Activated T-cell treated with anti-CD3 and anti-CD28 coated beads, Interleukin-2, amount 50 U/mL, for 48 hours (primary cell): ENCODE results near the gene DOCK1.
"Not testable (repeated sequence)": the region's sequence is repeated elsewhere in the genome, so short reads cannot be mapped to it uniquely, and the experiment has no call there.

ENCODE experiments used
- DNase-seq, 2 experiments: peaks; one replicate each; pipeline ENCODE4 v3.0.0-alpha.2; 2020

Gene DOCK1

DNA sequence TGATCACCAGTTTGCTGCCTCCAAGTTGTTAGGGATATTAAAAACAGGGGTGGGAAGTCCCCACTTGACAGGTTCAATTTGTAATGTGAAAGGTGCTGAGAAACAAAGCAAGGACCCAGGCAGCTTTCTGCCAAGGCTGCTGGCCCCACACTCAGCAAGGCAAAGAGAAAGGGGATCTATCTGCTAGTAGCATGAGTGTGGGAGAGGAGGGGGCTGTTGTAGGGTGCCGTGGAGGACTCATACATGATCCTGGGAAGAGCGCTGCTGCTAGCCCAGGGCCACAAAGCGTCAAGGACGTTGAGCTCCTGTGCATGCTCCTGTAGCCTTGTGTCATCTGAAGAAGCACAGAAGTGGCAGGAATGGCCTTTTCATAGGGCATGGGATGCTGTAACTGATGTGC, 387.7 kb downstream of the DOCK1 start:
- no peak for DNase-seq

DNA sequence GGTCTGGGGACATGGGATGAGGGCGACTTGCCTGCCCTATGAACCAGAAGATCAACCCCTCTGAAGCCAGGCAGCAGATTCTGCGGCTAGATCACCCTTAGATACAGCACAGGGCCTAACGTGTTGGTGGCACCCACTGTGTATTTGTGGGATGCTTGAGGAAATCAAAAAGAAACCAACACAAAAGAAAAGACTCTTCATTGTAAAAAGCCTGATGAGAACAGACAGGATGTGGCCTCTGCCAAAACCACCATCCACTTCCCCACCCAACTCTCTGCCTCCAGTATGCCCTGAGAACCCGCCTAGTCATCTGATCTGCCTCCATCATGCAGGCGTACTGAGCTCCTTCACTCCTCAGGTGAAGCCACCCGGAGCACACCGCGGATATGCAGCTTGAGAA, 388.4 kb downstream of the DOCK1 start:
- peak; percentile 46 to 47 for DNase-seq

DNA sequence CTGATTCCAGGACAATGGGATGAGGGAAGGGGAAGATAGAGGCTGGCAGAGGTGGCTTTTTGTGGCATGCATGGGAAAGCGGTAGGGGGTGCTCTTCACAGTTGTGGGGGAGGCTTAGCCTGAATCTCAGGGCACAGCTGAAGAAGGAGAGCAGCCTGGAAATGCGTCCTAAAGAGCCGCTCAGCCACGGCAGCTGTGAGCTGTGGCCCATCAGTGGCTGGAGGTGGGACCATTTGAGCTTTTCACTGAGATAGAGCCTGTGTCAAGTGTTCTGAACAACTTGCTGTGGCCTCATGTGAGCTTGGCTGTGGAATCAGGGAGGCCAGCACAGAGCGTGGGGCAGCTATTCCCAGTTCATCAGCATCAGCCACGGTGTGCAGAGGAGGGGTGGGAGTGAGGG, 391.5 kb downstream of the DOCK1 start:
- no peak for DNase-seq

DNA sequence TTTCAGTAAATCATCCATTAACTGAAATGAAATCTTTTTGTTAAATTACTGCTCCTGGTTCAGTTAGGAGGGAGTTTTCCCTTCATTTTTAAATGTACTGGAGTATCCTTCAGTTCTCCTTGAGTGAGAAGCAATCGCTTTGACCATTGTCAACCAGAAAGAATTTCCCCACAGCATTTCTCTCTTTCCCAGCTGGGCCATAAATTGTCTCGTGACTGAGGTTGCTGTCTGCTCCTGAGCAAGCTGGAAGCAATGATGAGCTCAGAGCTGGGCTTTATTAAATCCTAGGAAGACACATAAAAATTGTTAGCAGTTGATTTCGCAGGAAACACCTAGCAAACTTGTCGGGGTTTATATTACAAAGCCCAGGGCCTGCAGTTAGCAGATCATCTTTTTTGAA, 393.2 kb downstream of the DOCK1 start:
- DNase-seq, result no peak

DNA sequence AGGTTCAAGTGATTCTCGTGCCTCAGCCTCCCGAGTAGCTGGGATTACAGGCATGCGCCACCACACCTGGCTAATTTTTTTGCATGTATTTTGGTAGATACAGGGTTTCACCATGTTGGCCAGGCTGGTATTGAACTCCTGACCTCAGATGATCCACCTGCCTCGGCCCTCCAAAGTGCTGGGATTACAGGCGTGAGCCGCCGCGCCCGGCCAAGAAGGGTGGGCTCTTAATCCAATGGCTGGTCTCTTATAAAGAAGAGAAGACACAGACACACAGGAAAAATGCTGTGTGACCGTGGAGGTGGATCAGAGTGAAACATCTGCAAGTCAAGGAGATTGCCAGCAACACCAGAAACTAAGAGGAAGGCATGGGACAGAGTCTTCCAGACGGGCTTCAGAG, 394.0 kb downstream of the DOCK1 start:
- DNase-seq, result not testable (repeated sequence)

DNA sequence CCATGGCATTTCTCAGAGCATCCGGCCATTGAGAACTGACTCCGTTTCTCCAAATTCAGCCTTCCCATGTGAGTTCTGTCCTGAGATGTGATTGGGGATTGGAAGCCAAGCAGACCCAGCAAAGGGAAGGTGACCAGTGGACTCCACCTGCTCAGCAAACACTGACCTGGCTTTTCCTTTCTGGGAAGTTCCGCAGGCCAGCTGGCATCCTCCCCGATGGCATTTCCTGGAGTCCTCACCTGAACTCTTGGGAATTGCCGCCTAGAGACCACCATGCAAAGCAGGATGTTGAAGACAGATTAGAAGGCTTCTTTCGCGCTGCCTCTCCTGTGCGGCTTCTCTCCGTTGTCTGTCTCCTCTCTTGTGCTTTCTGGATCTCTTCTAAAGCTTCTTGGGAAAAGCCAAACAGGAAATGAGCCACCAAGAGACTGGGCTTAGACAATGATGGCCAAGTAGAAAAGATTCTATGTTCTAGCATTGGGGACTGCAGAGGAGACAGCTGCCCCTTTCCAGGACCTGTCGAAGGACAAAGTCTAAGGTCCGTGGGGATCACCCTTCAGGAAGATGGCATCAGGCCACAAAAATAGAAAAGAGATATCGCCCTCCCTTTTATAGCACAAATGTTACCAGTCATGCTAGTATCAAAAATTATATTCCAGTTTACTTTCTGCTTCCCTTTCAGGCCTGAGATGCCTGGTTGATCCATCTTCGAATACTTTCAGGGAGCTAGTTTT, 394.9 kb downstream of the DOCK1 start:
- DNase-seq, result no peak

DNA sequence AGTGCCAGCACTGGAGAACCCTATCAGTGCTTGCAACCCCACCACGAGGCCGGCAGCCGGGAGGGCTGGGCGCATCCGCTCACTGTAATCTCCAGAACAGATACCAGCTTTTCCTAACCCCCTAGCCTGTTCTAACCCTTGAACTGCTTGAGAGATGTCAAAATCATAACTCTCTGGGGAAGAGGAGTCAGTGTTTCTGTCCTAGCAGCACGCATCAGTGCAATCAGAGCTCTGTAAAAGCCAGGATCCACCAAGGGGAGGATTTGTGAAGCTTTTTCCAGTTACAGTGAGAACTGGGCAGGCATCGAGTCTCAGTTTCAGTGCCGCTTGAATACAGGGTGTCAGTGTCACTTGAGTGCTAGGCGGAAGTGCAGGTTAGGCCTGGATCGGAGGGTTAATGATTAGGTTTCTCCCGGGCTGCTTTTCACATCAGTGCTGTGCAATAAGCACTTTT, 395.7 kb downstream of the DOCK1 start:
- no peak for DNase-seq

DNA sequence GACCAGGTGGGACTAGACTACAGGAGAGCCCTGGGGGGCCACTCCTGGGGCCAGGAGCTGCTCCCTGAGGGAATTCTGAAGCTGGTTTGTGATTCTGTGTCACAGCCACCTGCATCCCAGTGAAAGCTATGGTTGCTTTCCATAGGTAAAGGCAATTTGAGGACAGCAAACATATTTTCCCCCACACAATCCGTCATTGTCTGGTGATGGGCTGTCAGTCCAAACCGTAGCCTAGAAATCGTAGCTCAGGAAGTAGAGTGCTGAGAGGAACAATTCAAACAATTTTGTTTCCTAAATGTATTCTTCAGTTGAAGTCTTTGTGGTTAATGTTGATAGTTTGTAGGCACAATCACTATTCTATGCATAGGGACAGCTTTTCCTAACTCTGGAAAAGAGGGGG, 397.1 kb downstream of the DOCK1 start:
- DNase-seq, result no peak

DNA sequence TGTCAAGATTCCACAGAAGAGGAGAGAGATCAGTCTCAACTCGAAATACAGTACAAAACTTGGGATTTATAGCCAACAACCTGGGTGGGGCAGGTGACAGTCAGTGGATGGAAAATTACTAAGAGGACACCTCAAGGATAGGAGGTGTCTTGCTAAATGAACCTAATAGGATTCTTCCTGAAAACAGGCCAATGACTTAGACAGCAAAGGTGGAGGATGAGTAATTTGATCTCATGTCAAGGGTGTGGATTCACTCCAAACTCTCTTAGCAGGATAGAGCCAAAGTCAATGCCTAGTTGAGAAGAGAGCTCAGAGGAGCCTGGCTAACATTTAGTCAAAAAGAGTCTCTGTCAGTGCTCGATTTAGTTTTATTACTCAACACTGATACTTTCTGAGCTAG, 397.9 kb downstream of the DOCK1 start:
- DNase-seq, result no peak

DNA sequence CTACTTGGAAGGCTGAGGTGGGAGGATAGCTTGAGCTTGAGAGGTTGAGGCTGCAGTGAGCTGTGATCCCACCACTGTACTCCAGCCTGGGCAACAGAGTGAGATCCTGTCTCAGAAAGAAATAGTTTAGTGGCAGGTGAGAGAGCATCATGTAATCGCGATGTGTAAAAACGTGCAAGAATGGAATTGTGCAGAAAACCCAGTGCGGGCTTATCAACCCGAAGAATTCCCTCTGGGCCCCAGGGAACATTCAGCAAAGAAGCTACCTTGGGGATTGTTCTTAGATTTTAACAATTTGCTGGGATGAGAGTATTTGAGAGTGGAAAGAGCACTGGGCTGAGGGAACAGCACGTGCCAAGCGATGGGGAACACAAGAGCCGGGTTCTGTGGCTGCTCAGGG, 398.5 kb downstream of the DOCK1 start:
- no peak for DNase-seq

DNA sequence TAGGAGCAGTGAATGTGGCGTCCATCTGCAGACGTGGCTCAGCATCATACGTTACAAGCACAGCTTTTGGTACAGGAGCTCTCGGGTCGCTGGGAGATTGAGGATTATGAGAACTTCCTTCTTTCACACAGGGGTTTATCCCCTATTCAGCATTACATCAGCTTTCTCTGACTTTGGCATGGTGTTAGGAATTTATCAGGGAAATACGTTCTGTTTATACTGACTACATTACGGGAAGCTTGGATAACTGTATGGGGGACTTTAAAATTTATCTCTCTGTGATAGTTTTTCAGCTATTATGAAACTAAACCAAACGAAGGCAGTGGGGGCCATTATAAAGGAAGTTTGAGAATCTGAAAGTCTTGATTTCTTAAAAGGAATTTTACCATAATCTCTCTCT, 401.3 kb downstream of the DOCK1 start:
- no peak for DNase-seq

DNA sequence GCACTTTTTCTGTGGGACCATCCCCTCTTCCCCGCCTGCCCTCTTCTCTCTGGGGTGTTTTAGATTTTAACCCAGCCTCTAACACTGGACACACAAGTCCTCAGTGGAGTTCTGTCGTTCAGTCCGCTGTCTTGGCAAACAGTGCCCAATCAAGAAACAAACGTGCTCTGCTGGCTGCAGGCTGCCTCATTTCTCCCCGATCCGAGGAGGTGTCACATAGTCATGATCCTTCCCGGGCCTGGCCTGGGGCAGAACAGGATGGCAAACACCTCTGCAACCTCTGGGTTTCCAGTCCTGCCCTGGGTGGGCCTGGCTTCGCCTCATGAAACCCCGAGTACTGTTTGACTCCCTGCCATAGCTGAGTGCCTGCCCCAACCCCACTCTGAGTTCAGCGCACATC, 402.1 kb downstream of the DOCK1 start:
- no peak for DNase-seq

DNA sequence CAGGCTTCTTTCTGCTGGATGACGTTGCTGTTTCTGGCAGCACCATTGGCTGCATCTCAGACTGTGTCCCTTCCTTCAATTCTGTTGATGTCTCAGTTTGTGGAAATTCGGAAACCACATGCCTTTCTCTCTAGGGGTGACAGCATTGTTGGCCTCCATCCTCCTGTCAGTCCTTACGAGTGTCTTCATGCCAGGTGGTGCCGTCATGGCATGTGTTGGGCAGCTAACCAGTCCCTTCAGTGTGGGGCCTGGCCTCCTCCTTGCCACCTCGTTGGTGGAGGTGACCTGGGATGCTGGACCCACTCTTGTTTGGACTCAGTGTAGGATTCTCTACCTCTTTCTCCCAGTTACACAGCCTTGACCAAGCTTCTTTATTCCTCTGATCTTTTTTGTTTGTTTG, 402.8 kb downstream of the DOCK1 start:
- DNase-seq, result no peak

DNA sequence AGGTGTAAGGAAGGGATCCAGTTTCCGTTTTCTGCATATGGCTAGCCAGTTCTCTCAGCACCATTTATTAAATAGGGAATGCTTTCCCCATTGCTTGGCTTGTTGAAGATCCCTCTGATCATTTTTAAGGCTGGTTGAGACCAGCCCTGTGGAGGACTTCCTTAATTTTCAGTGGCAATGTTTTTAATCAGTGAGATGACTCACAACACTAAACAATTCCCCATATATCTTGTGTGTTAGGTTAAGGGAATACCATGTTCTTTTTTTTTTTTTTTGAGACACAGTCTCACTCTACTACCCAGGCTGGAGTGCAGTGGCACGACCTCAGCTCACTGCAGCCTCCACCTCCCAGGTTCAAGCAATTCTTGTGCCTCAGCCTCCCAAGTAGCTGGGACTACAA, 404.4 kb downstream of the DOCK1 start:
- DNase-seq, result not testable (repeated sequence)

DNA sequence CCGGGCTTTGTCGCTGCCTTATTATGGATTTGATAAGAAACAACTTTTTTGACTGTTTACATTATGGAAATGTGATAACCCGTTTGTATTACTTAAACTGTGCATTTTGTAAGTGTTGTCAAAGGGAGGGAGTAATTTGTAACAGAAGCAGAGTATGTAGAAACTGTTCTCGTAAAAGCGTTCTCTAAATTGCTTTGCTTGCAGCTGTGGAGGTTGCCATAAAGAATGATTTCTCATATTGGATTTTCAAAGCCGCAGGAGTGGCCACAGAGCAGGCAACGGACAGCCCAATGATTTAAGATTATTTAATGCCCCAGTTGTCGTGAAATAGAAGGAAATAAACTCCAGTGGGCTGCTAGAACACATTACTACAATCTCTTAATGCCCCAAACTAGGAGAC, 405.2 kb downstream of the DOCK1 start:
- no peak for DNase-seq

DNA sequence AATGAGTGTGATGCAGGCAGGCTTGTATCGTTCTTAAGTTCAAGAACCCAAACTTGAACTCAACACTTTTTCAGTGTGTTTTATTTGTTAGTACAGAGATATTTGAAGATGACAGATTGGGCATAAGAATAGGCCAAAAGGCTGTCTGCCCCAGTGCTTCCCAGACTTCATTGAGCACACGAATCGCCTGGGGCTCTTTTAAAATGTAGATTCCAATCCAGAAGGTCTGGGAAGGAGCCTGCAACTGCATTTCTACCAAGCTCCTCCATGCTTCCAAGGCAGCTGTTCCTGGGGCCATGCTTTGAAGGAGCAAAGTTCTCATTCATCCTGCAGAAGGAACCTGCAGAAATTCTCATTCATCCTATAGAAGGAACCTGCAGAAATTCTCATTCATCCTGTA, 405.7 kb downstream of the DOCK1 start:
- DNase-seq, result no peak

DNA sequence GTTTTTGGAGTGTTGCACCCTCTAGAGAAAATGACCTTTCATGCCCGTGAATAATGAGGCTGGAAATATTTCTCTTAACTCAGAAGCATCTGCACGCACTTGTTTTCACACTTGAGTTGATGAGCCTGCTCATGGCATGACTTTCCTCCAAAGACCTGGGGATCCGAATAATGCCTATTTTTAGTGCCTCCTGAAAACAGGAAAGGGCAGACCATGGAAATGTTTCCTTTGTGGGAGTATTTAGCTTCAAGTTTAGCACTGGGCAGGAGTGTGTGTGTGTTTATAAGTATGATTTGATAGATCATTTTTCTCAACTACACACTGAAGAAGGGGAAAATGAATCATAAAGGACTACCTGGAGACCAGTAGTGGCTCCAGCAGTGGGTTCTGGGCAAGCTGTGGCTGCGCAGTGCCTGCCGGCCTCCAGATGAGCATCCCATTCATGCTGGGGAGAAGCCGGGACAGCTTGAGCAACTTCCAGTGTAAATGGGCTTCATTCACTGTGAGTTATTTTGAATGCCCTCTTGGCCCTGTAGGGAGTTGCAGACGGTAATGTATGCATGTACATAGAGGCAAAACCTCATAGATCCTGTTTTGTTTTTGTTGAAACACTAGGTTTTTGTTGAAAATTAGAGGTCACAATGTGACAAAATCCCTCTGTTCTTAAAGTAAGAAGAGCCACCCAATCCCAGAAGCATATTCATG, 408.9 kb downstream of the DOCK1 start:
- DNase-seq, result no peak

DNA sequence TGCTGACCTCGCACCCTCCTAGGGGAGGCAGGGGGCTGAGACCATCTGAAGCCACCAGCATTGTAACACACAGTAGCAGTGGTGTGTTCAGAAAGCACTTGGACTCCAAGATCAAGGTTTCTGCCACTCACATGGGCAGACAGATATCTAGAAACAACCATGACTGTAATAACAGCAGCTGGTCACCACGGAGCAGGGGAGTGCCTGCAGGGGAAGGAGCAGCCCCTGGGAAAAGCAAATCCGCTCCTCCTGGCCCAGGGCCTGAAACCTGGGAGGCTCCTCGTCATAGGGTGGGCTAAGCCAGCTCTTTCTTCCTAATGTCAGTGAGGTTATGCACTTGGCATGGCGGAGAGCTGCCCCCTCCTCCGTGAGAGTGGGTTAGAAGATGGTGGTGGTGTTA, 409.6 kb downstream of the DOCK1 start:
- no peak for DNase-seq

DNA sequence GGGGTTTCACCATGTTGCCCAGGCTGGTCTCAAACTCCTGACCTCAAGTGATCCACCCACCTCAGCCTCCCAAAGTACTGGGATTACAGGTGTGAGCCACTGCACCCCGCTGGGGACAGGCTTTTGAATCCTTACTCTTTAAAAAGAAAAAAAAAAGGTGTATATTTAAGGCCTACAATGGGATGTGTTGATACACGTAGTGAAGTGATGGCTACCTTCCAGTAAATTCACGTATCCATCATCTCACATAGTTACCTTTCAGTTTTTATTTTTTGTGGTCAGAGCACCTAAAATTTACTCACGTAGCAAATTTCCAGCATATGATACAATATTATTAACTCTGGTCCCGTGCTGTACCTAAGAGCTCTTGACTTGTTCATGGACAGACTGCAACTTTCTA, 410.7 kb downstream of the DOCK1 start:
- DNase-seq, result no peak

DNA sequence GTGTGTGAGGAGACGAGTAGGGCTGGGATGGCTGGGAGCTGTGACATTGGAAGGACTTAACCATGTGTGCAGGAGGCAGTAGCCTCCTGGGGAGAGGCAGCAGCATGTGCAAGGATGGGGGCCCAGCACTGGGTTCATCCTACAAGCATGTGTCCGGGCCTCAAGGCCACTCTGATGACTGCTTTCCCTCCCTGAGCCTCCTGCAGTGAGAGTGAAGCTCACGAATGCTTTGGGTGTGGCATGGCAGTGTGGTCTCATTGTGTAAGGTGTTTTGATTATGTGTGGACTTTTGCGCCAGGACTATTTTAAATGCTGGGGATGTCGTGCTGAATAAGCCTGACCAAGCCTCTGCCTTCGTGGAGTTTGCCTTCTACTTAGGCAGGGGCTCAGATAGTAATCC, 413.2 kb downstream of the DOCK1 start:
- no peak for DNase-seq

DNA sequence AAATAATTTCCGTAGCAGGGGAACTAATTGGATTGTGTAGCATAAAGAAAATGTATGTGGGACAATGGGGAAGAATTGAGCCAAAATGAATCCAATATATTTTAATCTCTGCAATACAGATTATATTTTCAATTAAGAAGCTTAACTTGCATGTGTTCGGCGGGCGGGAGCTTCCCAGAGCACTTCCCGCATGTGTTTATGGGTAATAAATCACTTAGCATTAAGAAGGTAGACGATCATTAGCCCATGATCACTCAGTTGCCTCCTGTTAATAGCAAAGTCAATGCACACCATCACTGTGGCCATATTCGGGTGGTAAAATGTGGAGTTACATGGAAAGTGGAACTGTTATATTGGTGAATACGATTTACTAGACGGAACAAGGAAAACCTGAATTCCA, 414.0 kb downstream of the DOCK1 start:
- DNase-seq, result no peak

DNA sequence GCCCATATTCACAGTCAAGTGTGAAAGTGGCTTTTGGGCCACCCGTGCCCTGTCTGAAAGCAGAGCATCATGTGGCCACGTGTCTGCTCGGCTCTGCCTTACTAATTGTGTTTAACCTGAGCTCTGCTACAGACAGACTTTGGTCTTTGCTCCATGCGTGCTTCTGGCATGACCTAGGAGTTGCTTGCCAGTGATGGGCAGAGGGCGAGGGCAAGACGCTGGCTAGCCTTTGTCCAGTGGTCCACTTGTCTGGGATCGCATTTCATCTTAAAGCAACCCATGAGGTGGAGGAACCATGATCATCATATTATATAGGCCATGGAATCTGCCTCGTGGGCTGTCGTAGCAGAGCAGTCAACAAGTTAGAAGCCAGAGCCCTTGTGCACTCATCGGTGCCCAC, 414.5 kb downstream of the DOCK1 start:
- no peak for DNase-seq

DNA sequence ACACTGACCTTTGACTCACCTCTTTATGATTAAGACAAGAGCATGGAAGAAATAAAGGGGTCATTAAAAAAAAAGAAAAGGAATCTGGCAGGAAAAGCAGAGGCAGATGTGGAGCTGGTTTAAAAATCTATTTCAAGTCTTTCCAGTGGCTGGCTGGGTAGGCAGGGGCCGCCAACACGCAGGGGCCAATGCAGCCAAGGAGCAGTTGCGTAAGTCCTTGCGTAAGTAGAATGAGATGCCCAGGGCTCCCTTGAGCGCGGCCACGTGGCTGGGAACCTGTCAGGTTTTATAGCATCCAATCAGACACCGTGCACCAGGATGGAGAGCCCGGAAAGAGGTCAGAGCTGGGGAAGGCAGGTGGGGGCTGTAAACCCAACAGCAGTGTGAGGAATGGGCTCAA, 414.9 kb downstream of the DOCK1 start:
- DNase-seq, result no peak

DNA sequence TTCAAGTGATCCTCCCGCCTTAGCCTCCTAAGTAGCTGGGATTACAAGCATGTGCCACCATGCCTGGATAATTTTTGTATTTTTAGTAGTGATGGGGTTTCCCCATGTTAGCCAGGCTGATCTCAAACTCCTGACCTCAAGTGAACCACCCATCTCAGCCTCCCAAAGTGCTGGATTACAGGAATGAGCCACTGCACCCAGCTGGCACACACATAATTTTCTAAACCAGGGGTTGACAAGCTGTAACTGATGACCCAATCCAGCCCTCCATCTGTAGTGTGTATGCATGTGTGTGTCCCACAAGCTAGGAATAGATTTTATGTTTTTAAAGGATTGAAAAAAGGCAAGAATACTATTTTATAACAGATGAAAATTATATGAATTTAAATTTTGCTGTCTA, 417.1 kb downstream of the DOCK1 start:
- no peak for DNase-seq

DNA sequence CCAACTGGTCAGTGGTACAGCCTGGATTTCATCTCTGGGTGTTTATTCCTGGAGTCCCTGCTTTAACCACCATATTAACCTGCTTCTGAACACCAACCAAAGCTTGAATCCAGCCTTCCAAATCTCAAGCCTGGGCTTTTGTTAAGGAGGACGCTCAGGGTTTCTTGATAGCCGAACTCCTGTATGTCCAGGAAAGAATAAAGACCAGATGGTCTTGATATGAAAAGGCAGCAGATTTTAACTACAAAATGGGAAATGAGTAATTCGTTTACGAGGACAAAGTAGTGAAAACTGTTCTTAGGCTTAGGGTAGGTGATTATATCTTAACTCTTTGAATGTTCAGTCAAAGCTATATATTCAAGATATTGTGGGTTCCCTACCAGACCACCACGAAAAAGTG, 420.3 kb downstream of the DOCK1 start:
- DNase-seq, result no peak
